GM23248 (cell line): ENCODE results near the gene KCNAB1.

Experiments used
- EZH2 ChIP-seq: fragments of 200-600 bp; sonication (generic); IDR thresholded peaks from 2 replicates; pipeline ENCODE4 v1.6.1; 2018; ENCODE audit warnings: antibody characterized with exemption, mild to moderate bottlenecking; ENCODE audit not compliant: insufficient read depth, poor library complexity, severe bottlenecking
- EZH2phosphoT487 ChIP-seq: fragments of 200-600 bp; sonication (generic); IDR thresholded peaks from 2 replicates; pipeline ENCODE4 v1.6.1; 2018; ENCODE audit warnings: antibody characterized with exemption, moderate library complexity, mild to moderate bottlenecking, low read depth; ENCODE audit not compliant: insufficient read depth

- no peak for TF ChIP-seq EZH2phosphoT487
- TF ChIP-seq EZH2, result no peak
These were observed 373.5 kb downstream of the KCNAB1 start for GRCh38 chr3:156493887-156494286.
